HCT116 (cell line): Measurements from ENCODE around the gene RAB32. TPM values are rescaled to one million over a fixed set of nuclear protein-coding genes. Genes with fewer than 3 reads are reported as not detected.

Experiments
- ATAC-seq: fragments of 200-7000 bp; cut with Tn5 transposase; 2 replicates; pipeline ENCODE4 v1.9.1; 2020; ENCODE audit warnings: mild to moderate bottlenecking, moderate library complexity
- BruUV-seq: library from RNA; stranded (reverse); fragments of 400-500 nt; replicated peaks from 2 replicates; lab custom pipeline; 2021; lab: Mats Ljungman, UMichigan
- CTCF ChIA-PET: fragments of 300-600 bp; sonication (Branson Sonifier 250); formaldehyde crosslinking; loops from one replicate; lab custom pipeline; 2021; ENCODE audit warnings: antibody characterized with exemption; lab: Charles Lee
- POLR2A ChIA-PET: fragments of 300-600, 350-600 bp; sonication (Branson Sonifier 250); formaldehyde crosslinking; loops from one replicate; lab custom pipeline; 2021; ENCODE audit warnings: antibody characterized with exemption; lab: Charles Lee
- RAD21 ChIA-PET, 2 experiments: fragments of 300-600 bp; sonication (Branson Sonifier 250); formaldehyde crosslinking; loops; one replicate each; lab custom pipeline; 2023; ENCODE audit warnings: low total read pairs in 2 of 2; ENCODE audit not compliant: uncharacterized antibody in 2 of 2, unreplicated experiment in 2 of 2, low non-redundant PET in 1 of 2; lab: Charles Lee
- DNase-seq: peaks from one replicate; pipeline ENCODE4 v3.0.0-alpha.2; 2010; ENCODE audit warnings: low read depth, low spot score
- H2AFZ ChIP-seq: fragments of 200-600 bp; shearing (Covaris generic), sonication (generic); 2 replicates; pipeline ENCODE4 v1.6.1; 2017; ENCODE audit warnings: low read depth, mixed run types, mixed read lengths, antibody characterized with exemption, low read length; ENCODE audit not compliant: poor library complexity, severe bottlenecking
- H3K27ac ChIP-seq: 2 replicates; pipeline ENCODE4 v1.5.1; 2012; ENCODE audit warnings: low read depth, low read length
- H3K27me3 ChIP-seq: fragments of 200-600 bp; sonication (generic); 2 replicates; pipeline ENCODE4 v1.6.1; 2016; ENCODE audit warnings: mixed run types, low read length, mixed read lengths; ENCODE audit not compliant: insufficient read depth
- H3K36me3 ChIP-seq, 2 experiments: fragments of 200-500 bp in 1 of 2; fragments of 200-600 bp in 1 of 2; sonication (Bioruptor generic) in 1 of 2; sonication (generic) in 1 of 2; 2 replicates each; pipeline versions ENCODE4 v1.5.1 to v1.6.1; 2014 to 2016; ENCODE audit warnings: low read length in 2 of 2, inconsistent platforms in 1 of 2, mixed read lengths in 1 of 2, mixed run types in 1 of 2; ENCODE audit not compliant: insufficient read depth in 2 of 2, control insufficient read depth in 1 of 2
- H3K4me1 ChIP-seq, 2 experiments: fragments of 200-600 bp in 1 of 2; sonication (generic) in 1 of 2; 2 replicates each; pipeline versions ENCODE4 v1.5.1 to v1.6.1; 2012 to 2017; ENCODE audit warnings: low read length in 2 of 2, inconsistent platforms in 1 of 2, mild to moderate bottlenecking in 1 of 2, mixed read lengths in 1 of 2, mixed run types in 1 of 2, moderate library complexity in 1 of 2; ENCODE audit not compliant: insufficient read depth in 2 of 2, control insufficient read depth in 1 of 2
- H3K4me2 ChIP-seq: fragments of 200-600 bp; sonication (generic); 2 replicates; pipeline ENCODE4 v1.6.1; 2017; ENCODE audit warnings: mixed run types, low read length, mixed read lengths
- H3K4me3 ChIP-seq, 2 experiments: fragments of 200-600 bp in 1 of 2; sonication (generic) in 1 of 2; replicated peaks in 1 of 2; 2 replicates each; pipeline ENCODE4 v1.5.1; 2011 to 2016; ENCODE audit warnings: low read length in 2 of 2, control low read depth in 1 of 2, low read depth in 1 of 2, mild to moderate bottlenecking in 1 of 2, mixed read lengths in 1 of 2, mixed run types in 1 of 2
- H3K79me2 ChIP-seq: fragments of 200-600 bp; sonication (generic); 2 replicates; pipeline ENCODE4 v1.6.1; 2017; ENCODE audit warnings: mild to moderate bottlenecking, mixed run types, low read length, moderate library complexity, mixed read lengths; ENCODE audit not compliant: insufficient read depth
- H3K9ac ChIP-seq: fragments of 200-600 bp; sonication (generic); 2 replicates; pipeline ENCODE4 v1.6.1; 2016; ENCODE audit warnings: low read length, mixed read lengths
- H3K9me2 ChIP-seq: fragments of 200-600 bp; sonication (generic), shearing (Covaris generic); 2 replicates; pipeline ENCODE4 v1.6.1; 2017; ENCODE audit warnings: mixed run types, mild to moderate bottlenecking, moderate library complexity; ENCODE audit not compliant: insufficient read depth
- H3K9me3 ChIP-seq, 2 experiments: fragments of 200-500 bp in 1 of 2; fragments of 200-600 bp in 1 of 2; sonication (Bioruptor generic) in 1 of 2; sonication (generic) in 1 of 2; 2 replicates each; pipeline ENCODE4 v1.6.1; 2014 to 2017; ENCODE audit warnings: low read length in 2 of 2, mixed read lengths in 2 of 2, inconsistent platforms in 1 of 2, low read depth in 1 of 2, mild to moderate bottlenecking in 1 of 2, mixed run types in 1 of 2, moderate library complexity in 1 of 2; ENCODE audit not compliant: control insufficient read depth in 1 of 2, insufficient read depth in 1 of 2
- H4K20me1 ChIP-seq: fragments of 200-600 bp; sonication (generic), shearing (Covaris generic); 2 replicates; pipeline ENCODE4 v1.6.1; 2017; ENCODE audit warnings: mixed run types, mild to moderate bottlenecking, moderate library complexity; ENCODE audit not compliant: insufficient read depth
- CTCF ChIP-seq, 3 experiments: fragments of 200-600 bp in 1 of 3; sonication (generic) in 1 of 3; IDR thresholded peaks in 2 of 3; conservative IDR thresholded peaks in 1 of 3; 2 replicates each; pipeline ENCODE4 v1.5.1; 2012 to 2017; ENCODE audit warnings: low read depth in 2 of 3, low read length in 2 of 3, antibody characterized with exemption in 1 of 3, borderline replicate concordance in 1 of 3, control low read depth in 1 of 3, mild to moderate bottlenecking in 1 of 3, mixed read lengths in 1 of 3, mixed run types in 1 of 3, moderate library complexity in 1 of 3; ENCODE audit not compliant: insufficient read depth in 1 of 3
- EZH2 ChIP-seq: fragments of 200-600 bp; sonication (generic); IDR thresholded peaks from 2 replicates; pipeline ENCODE4 v1.6.1; 2017; ENCODE audit warnings: antibody characterized with exemption, mixed run types
- FOSL1 ChIP-seq: IDR thresholded peaks from 2 replicates; pipeline ENCODE4 v1.6.1; 2012; ENCODE audit warnings: low read depth
- JUND ChIP-seq: IDR thresholded peaks from 2 replicates; pipeline ENCODE4 v1.6.1; 2012
- POLR2A ChIP-seq: IDR thresholded peaks from 2 replicates; pipeline ENCODE4 v1.7.0; 2011; ENCODE audit warnings: borderline replicate concordance; ENCODE audit not compliant: insufficient read depth, insufficient read length; ENCODE audit errors: extremely low read depth
- ZFX ChIP-seq: fragments of 450-650 bp; IDR thresholded peaks from 2 replicates; pipeline ENCODE4 v1.6.1; 2017
- intact Hi-C: fragments of 100-400 bp; cut with micrococcal nuclease; formaldehyde crosslinking; loops from 2 replicates; pipeline ENCODE4 v1.10.0; 2022
- total RNA-seq: library from RNA; stranded (reverse); gene quantifications from one replicate; pipeline ENCODE4 v1.2.1, GENCODE V29; 2021; ENCODE audit not compliant: unreplicated experiment
- TF ChIP-seq, protein P1 (sequence below): IDR thresholded peaks from 2 replicates; pipeline ENCODE4 v1.6.1; 2012
- TF ChIP-seq, protein P2 (sequence below): IDR thresholded peaks from 2 replicates; pipeline ENCODE4 v1.6.1; 2012

RAB32 gene
- total RNA-seq, 1 experiment from 2014 or later, result not detected

DNA sequence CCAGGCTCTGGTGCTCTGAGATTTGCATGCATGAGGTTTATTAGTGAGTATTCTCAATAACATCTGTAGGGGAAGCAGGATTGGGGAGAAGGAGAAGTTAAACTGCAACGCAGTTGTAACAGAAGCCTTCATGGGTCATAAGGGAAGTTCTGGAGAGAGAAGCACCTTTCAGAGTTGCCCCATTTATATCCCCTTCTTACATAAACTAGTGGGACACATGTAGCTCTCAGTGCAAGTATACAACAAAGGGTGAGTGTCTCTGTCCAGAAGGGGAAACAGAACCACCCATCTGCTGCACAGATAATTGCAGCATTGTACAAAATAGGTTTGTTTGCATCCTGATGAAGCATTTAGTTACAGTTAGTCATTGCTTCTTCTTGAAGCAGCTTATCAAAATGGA lies 50.9 kb downstream of the RAB32 start:
- H3K4me3 ChIP-seq, result no peak overlapping the region
- CTCF ChIA-PET, result no interaction called here
- RAD21 ChIA-PET, result no interaction called here
- H3K9me2 ChIP-seq, result no peaks in the 10 kb centered on the region
- intact Hi-C loops, result no loop called here
- no peak overlapping the region for H3K4me2 ChIP-seq
- no peak overlapping the region for H3K27ac ChIP-seq
- no peak overlapping the region for H2AFZ ChIP-seq
- no peaks in the 10 kb centered on the region for H3K4me1 ChIP-seq
- no peaks in the 10 kb centered on the region for H3K27me3 ChIP-seq
- no peaks in the 10 kb centered on the region for H3K79me2 ChIP-seq
- H3K9me3 ChIP-seq, result no peaks in the 10 kb centered on the region
- H4K20me1 ChIP-seq, result no peaks in the 10 kb centered on the region
- POLR2A ChIA-PET, result no interaction called here
- no peak overlapping the region for H3K9ac ChIP-seq
- BruUV-seq, result no TSS peak
- no peak for DNase-seq
- ATAC-seq, result no peak
- TF ChIP-seq, protein P1, sequence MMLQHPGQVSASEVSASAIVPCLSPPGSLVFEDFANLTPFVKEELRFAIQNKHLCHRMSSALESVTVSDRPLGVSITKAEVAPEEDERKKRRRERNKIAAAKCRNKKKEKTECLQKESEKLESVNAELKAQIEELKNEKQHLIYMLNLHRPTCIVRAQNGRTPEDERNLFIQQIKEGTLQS, result no peak
- TF ChIP-seq CTCF (IDR thresholded peaks at IDR 0.05 in 2 of 3, conservative IDR thresholded peaks at IDR 0.05 in 1 of 3; ENCODE audit: borderline replicate concordance in 1 of 3, insufficient read depth in 1 of 3, low read depth in 2 of 3, low read length in 2 of 3), result no peak
- TF ChIP-seq ZFX, result no peak
- TF ChIP-seq, protein P2, sequence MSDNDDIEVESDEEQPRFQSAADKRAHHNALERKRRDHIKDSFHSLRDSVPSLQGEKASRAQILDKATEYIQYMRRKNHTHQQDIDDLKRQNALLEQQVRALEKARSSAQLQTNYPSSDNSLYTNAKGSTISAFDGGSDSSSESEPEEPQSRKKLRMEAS, result no peak
- TF ChIP-seq JUND, result no peak
- TF ChIP-seq FOSL1, result no peak
- no peak for TF ChIP-seq EZH2
- TF ChIP-seq POLR2A, result no peak
- no peaks in the 10 kb centered on the region for H3K36me3 ChIP-seq
